ENCODE data around the gene RPS13. TPM values are rescaled to one million over a fixed set of nuclear protein-coding genes. Genes with fewer than 3 reads are reported as not detected.
A peak's percentile ranks its signal among the peaks of the same experiment; 100 is the strongest.

RPS13 gene
- total RNA-seq, 1 donor from 2014 or later = 1,999 TPM

- Histone ChIP-seq H3K4me1 (no peaks in the 10 kb centered on the region), H3K4me3 (no peak overlapping the region), H3K27me3 (no peaks in the 10 kb centered on the region), H3K27ac (no peak overlapping the region), H3K9me3 (no peaks in the 10 kb centered on the region), H3K36me3 (no peaks in the 10 kb centered on the region)
- no peak for DNase-seq (ENCODE audit: extremely low spot score in 2 of 2)
- TF ChIP-seq POLR2A (IDR thresholded peaks at IDR 0.05) (no peak), CTCF (IDR thresholded peaks at IDR 0.05) (no peak), POLR2AphosphoS5 (IDR thresholded peaks at IDR 0.05; ENCODE audit: insufficient read depth in 1 of 2, low read depth in 1 of 2) (no peak)
- intact Hi-C loops (cut with DNase I) = no loop called here
Observed at GRCh38 chr11:17026487-17027082, 50.9 kb downstream of the RPS13 start.

- TF ChIP-seq CTCF (IDR thresholded peaks at IDR 0.05) (no peak), POLR2A (IDR thresholded peaks at IDR 0.05) (no peak), POLR2AphosphoS5 (IDR thresholded peaks at IDR 0.05; ENCODE audit: insufficient read depth in 1 of 2, low read depth in 1 of 2) (no peak)
- DNase-seq (ENCODE audit: extremely low spot score in 2 of 2) = no peak
- intact Hi-C loops (cut with DNase I) = no loop called here
- H3K36me3 ChIP-seq = no peaks in the 10 kb centered on the region
- no peaks in the 10 kb centered on the region for H3K27me3 ChIP-seq
- no peak overlapping the region for H3K27ac ChIP-seq
- no peaks in the 10 kb centered on the region for H3K9me3 ChIP-seq
- no peak overlapping the region for H3K4me3 ChIP-seq
- no peaks in the 10 kb centered on the region for H3K4me1 ChIP-seq
Observed at GRCh38 chr11:17024924-17025323, 52.5 kb downstream of the RPS13 start.

Small RNA genes lying within 50 kb of the gene (small RNA-seq; reads per million reads assigned to genes)
- gene RNU6-593P (not detected), gene SNORD14A (9.4 reads per million, percentile 92 among the genes with 10 or more reads in this experiment), gene SNORD14B (not detected)

Other genes starting within 250 kb of the RPS13 start
- 45.9 TPM for gene PLEKHA7, start 63.3 kb downstream of the RPS13 start, total RNA-seq
- gene PIK3C2A, start 130.3 kb upstream of the RPS13 start, total RNA-seq = 52.1 TPM
- 41.0 TPM for gene NUCB2, start 199.1 kb upstream of the RPS13 start, total RNA-seq

All from vagina (tissue), 2 donors.